NB4 (cell line): ENCODE data around the gene ARID5A.

Experiments used
- DNase-seq: peaks from one replicate; pipeline ENCODE4 v3.0.0; 2010; ENCODE audit warnings: low read depth
- H3K4me3 ChIP-seq: one replicate; pipeline ENCODE4 v1.5.1; 2011; ENCODE audit warnings: mild to moderate bottlenecking, low read depth, low read length, moderate library complexity
- CTCF ChIP-seq: IDR thresholded peaks from one replicate; pipeline ENCODE4 v1.5.1; 2012; ENCODE audit warnings: low read depth, low read length
- MYC ChIP-seq: IDR thresholded peaks from 2 replicates; pipeline ENCODE4 v1.6.1; 2011; ENCODE audit warnings: low read depth, low read length
- POLR2A ChIP-seq: IDR thresholded peaks from 2 replicates; pipeline ENCODE4 v1.6.1; 2011; ENCODE audit warnings: mild to moderate bottlenecking; ENCODE audit not compliant: insufficient read length; ENCODE audit errors: extremely low read depth
- TF ChIP-seq, protein P1 (sequence below): IDR thresholded peaks from 2 replicates; pipeline ENCODE4 v1.6.1; 2011; ENCODE audit warnings: low read depth, low read length

The ARID5A gene

GRCh38 chr2:96520231-96520630, 16.3 kb upstream of the ARID5A start:
- TF ChIP-seq CTCF (no peak), MYC (no peak), POLR2A (no peak)
- TF ChIP-seq, protein P1, sequence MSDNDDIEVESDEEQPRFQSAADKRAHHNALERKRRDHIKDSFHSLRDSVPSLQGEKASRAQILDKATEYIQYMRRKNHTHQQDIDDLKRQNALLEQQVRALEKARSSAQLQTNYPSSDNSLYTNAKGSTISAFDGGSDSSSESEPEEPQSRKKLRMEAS, result no peak
- H3K4me3 ChIP-seq, result no peak overlapping the region
- no peak for DNase-seq

GRCh38 chr2:96520697-96521096, 15.9 kb upstream of the ARID5A start:
- TF ChIP-seq POLR2A, result no peak
- TF ChIP-seq, protein P1, result no peak
- TF ChIP-seq CTCF, result no peak
- TF ChIP-seq MYC, result no peak
- no peak for DNase-seq
- no peak overlapping the region for H3K4me3 ChIP-seq

DNA sequence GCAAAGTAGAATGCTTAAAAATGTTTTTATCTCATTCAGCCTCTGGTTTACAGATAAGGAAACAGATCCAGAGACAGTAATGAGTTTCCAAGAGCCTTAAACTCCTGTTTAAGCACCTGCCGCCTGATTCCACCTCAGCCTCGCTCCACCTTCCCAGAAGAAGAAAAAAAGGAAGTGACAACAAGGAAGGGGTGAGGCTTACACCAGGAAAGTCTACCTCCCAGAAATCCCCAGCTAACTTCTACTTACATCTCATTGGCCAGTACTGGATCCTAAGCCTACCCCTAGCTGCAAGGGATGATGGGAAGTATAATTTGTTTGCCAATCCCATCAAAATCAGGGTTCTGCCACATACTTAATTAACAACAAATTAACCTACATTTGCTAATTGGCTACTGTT, 15.3 kb upstream of the ARID5A start:
- H3K4me3 ChIP-seq, result no peak overlapping the region
- no peak for DNase-seq
- TF ChIP-seq POLR2A (no peak), CTCF (no peak), MYC (no peak)
- TF ChIP-seq, protein P1, result no peak

GRCh38 chr2:96522304-96523203, 14.0 kb upstream of the ARID5A start:
- no peak overlapping the region for H3K4me3 ChIP-seq
- no peak for DNase-seq
- TF ChIP-seq POLR2A, result no peak
- TF ChIP-seq, protein P1, result no peak

DNA sequence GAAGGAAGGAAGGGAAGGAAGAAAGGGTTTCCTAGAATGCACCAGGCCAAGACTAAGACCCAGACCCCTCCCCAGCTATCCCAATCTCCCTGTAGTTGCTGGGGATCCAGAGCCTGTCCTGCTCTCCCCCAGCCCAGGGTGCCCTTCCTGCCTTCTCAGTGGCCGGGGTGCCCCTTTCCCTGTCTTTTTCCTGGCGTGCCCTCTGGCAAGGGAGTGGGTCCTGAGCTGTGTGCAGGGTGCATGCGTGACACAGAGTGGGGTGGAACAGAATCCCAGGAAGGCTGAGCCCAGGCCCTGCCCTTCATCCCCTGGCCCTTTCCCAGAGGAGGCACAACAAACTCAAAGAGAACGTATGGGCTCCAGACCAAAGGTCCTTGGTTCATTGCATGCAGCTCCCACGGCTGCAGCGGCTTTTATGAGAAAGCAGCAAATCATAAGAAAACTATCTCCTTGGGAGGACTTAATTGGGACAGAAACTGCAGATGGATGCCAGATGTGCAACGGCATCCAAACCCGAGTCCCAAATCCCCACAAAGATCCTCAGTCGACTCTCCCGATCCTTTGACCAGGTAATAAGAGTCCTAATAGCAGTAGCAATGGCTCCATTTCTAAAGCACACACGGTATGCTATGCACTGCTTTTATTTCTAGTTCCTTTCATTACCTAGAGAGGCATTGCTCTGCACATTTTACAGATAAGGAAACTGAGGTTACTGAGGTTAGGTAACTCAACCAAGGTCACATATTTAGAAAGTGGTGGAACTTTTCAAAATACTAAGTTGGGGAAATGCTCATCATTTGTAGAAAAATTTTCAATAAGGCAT, 12.7 kb upstream of the ARID5A start:
- no peak for DNase-seq
- TF ChIP-seq CTCF (no peak), POLR2A (no peak), MYC (no peak)
- TF ChIP-seq, protein P1, result no peak

More for the DNA sequence above, 12.7 kb upstream of the ARID5A start:
- no peak overlapping the region for H3K4me3 ChIP-seq
